Measurements from ENCODE around the gene LRRK2. TPM values are rescaled to one million over a fixed set of nuclear protein-coding genes. Genes with fewer than 3 reads are reported as not detected.

Gene LRRK2
- total RNA-seq, 1 experiment from 2014 or later = 0.13 TPM

GRCh38 chr12:40298341-40298740 lies 73.5 kb downstream of the LRRK2 start:
- TF ChIP-seq REST (IDR thresholded peaks at IDR 0.05; ENCODE audit: insufficient read depth in 1 of 2, low read depth in 2 of 2, low read length in 1 of 2) (no peak), CTCF (IDR thresholded peaks at IDR 0.05) (no peak), SIN3A (IDR thresholded peaks at IDR 0.05; ENCODE audit: borderline replicate concordance, insufficient read depth, low read depth, low read length) (no peak), POLR2AphosphoS5 (IDR thresholded peaks at IDR 0.05; ENCODE audit: low read depth, low read length) (no peak), TCF7L2 (IDR thresholded peaks at IDR 0.05; ENCODE audit: low read depth, low read length) (no peak)
- no peaks in the 10 kb centered on the region for H3K9me3 ChIP-seq (ENCODE audit: control insufficient read depth, insufficient read depth, low read depth, low read length)
- CTCF ChIA-PET = interaction anchor here (0.7 kb wide), 1 partner anchor 28 kb away, joined by 3 read pairs; no protein-coding TSS in a partner anchor
- no peaks in the 10 kb centered on the region for H3K4me1 ChIP-seq (ENCODE audit: control insufficient read depth, insufficient read depth, low read length)
- DNase-seq (ENCODE audit: low read depth, low spot score) (no peak), ATAC-seq (no peak)
- H3K27ac ChIP-seq (ENCODE audit: low read length) = no peak overlapping the region
- intact Hi-C loops (cut with micrococcal nuclease; ENCODE audit: unreplicated experiment) (no loop called here), in situ Hi-C loops (cut with HindIII; ENCODE audit: low pct_unique_long_range_greater_than_20kb, low sequenced_read_pairs) (no loop called here)
- H3K27me3 ChIP-seq (ENCODE audit: control insufficient read depth, insufficient read depth, low read length) = no peaks in the 10 kb centered on the region
- BruUV-seq (replicated peaks) = no TSS peak
- POLR2A ChIA-PET = no interaction called here
- H3K36me3 ChIP-seq (ENCODE audit: control insufficient read depth, insufficient read depth, low read length) = no peaks in the 10 kb centered on the region
- H3K4me3 ChIP-seq (ENCODE audit: low read depth in 2 of 2, low read length in 2 of 2) = no peak overlapping the region

- in situ Hi-C loops (cut with HindIII; ENCODE audit: low pct_unique_long_range_greater_than_20kb, low sequenced_read_pairs) (no loop called here), intact Hi-C loops (cut with micrococcal nuclease; ENCODE audit: unreplicated experiment) (no loop called here)
- Histone ChIP-seq H3K4me3 (ENCODE audit: low read depth in 2 of 2, low read length in 2 of 2) (no peak overlapping the region), H3K27ac (ENCODE audit: low read length) (no peak overlapping the region), H3K36me3 (ENCODE audit: control insufficient read depth, insufficient read depth, low read length) (no peaks in the 10 kb centered on the region), H3K4me1 (ENCODE audit: control insufficient read depth, insufficient read depth, low read length) (no peaks in the 10 kb centered on the region), H3K27me3 (ENCODE audit: control insufficient read depth, insufficient read depth, low read length) (no peaks in the 10 kb centered on the region), H3K9me3 (ENCODE audit: control insufficient read depth, insufficient read depth, low read depth, low read length) (no peaks in the 10 kb centered on the region)
- no peak for DNase-seq (ENCODE audit: low read depth, low spot score)
- BruUV-seq (replicated peaks) = no TSS peak
- CTCF ChIA-PET = no interaction called here
- TF ChIP-seq SIN3A (IDR thresholded peaks at IDR 0.05; ENCODE audit: borderline replicate concordance, insufficient read depth, low read depth, low read length) = no peak
- no peak for TF ChIP-seq CTCF (IDR thresholded peaks at IDR 0.05)
- TF ChIP-seq POLR2AphosphoS5 (IDR thresholded peaks at IDR 0.05; ENCODE audit: low read depth, low read length) = no peak
- TF ChIP-seq TCF7L2 (IDR thresholded peaks at IDR 0.05; ENCODE audit: low read depth, low read length) = no peak
- no peak for TF ChIP-seq REST (IDR thresholded peaks at IDR 0.05; ENCODE audit: insufficient read depth in 1 of 2, low read depth in 2 of 2, low read length in 1 of 2)
- POLR2A ChIA-PET = no interaction called here
- ATAC-seq = no peak
These were observed 75.7 kb downstream of the LRRK2 start for GRCh38 chr12:40300490-40300889.
